Thyroid gland (tissue), 4 donors: ENCODE results near the gene CDH6. TPM values are rescaled to one million over a fixed set of nuclear protein-coding genes. Genes with fewer than 3 reads are reported as not detected.

Experiments used
- DNase-seq, 2 donors: peaks; one replicate each; pipeline ENCODE4 v3.0.0-alpha.2; 2019
- H3K27ac ChIP-seq, 3 donors: fragments of 200-600 bp; sonication (generic); 1 replicate in 2 of 3; 2 replicates in 1 of 3; pipeline ENCODE4 v1.5.1; 2016 to 2019; ENCODE audit warnings: mild to moderate bottlenecking in 1 of 3, moderate library complexity in 1 of 3
- H3K27me3 ChIP-seq: fragments of 200-600 bp; sonication (generic); one replicate; pipeline ENCODE4 v1.5.1; 2019
- H3K36me3 ChIP-seq, 2 donors: fragments of 200-600 bp; sonication (generic); one replicate each; pipeline ENCODE4 v1.5.1; 2016 to 2019
- H3K4me1 ChIP-seq, 2 donors: fragments of 200-600 bp; sonication (generic); one replicate each; pipeline ENCODE4 v1.5.1; 2017 to 2019
- H3K4me3 ChIP-seq, 3 donors: fragments of 200-600 bp; sonication (generic); replicated peaks in 1 of 3; 1 replicate in 2 of 3; 2 replicates in 1 of 3; pipeline ENCODE4 v1.5.1; 2016; ENCODE audit warnings: mild to moderate bottlenecking in 1 of 3
- H3K9me3 ChIP-seq: fragments of 200-600 bp; sonication (generic); one replicate; pipeline ENCODE4 v1.5.1; 2017
- CTCF ChIP-seq, 6 experiments: fragments of 200-600 bp in 3 of 6; fragments of 450-650 bp in 3 of 6; sonication (generic) in 3 of 6; IDR thresholded peaks; one replicate each; pipeline ENCODE4 v1.5.1; 2016 to 2019; ENCODE audit warnings: antibody characterized with exemption in 6 of 6, mild to moderate bottlenecking in 2 of 6, inconsistent platforms in 1 of 6, moderate library complexity in 1 of 6
- POLR2A ChIP-seq, 2 donors: fragments of 450-650 bp; IDR thresholded peaks; one replicate each; pipeline ENCODE4 v1.6.1; 2017; ENCODE audit warnings: antibody characterized with exemption in 2 of 2, mild to moderate bottlenecking in 2 of 2, moderate library complexity in 1 of 2
- WGBS, 2 donors: methylation state at CpG; one replicate each; pipeline ENCODE4 v1.1.5; 2017; 5-methylcytosine and 5-hydroxymethylcytosine counted together
- intact Hi-C: fragments of 100-400 bp; cut with DNase I; formaldehyde crosslinking; loops from one replicate; pipeline ENCODE4 v1.15.1; 2023
- total RNA-seq, 4 donors: library from RNA; depleted of rRNA; stranded (reverse); fragments of >200 nt; gene quantifications; one replicate each; pipeline ENCODE4 v1.2.3, GENCODE V29; 2016

Gene CDH6
- total RNA-seq, 4 donors from 2014 or later = 1.0 to 3.0 (median 2.2) TPM

GRCh38 chr5:31186672-31187267 is 6.7 kb upstream of the CDH6 start:
- no peaks in the 10 kb centered on the region for H3K36me3 ChIP-seq
- no peak overlapping the region for H3K4me3 ChIP-seq
- H3K27me3 ChIP-seq = no peaks in the 10 kb centered on the region
- WGBS, 2 donors = 18 to 22% methylated on average over 5 of the region's 5 CpGs
- no peak for DNase-seq
- no peak overlapping the region for H3K27ac ChIP-seq
- intact Hi-C loops = no loop called here
- TF ChIP-seq CTCF (IDR thresholded peaks at IDR 0.05) = peak; percentile 45 to 86 (median 68)
- no peak for TF ChIP-seq POLR2A (IDR thresholded peaks at IDR 0.05)
- H3K4me1 ChIP-seq = no peaks in the 10 kb centered on the region
- no peaks in the 10 kb centered on the region for H3K9me3 ChIP-seq

- TF ChIP-seq POLR2A (IDR thresholded peaks at IDR 0.05) = no peak
- no peak for TF ChIP-seq CTCF (IDR thresholded peaks at IDR 0.05)
- H3K4me1 ChIP-seq = no peaks in the 10 kb centered on the region
- DNase-seq = no peak
- intact Hi-C loops = no loop called here
- no peaks in the 10 kb centered on the region for H3K36me3 ChIP-seq
- H3K9me3 ChIP-seq = no peaks in the 10 kb centered on the region
- WGBS, 2 donors = 82 to 83% methylated on average over 7 of the region's 7 CpGs
- no peaks in the 10 kb centered on the region for H3K27me3 ChIP-seq
- H3K4me3 ChIP-seq = no peak overlapping the region
- no peak overlapping the region for H3K27ac ChIP-seq
These were observed 5.9 kb upstream of the CDH6 start for GRCh38 chr5:31187591-31187990.

GRCh38 chr5:31192442-31192841 is 1.0 kb upstream of the CDH6 start:
- Histone ChIP-seq H3K27me3 (no peaks in the 10 kb centered on the region), H3K4me1 (peaks cover 3 to 15% of the 10 kb centered on the region in 2 donors), H3K27ac (no peak overlapping the region), H3K4me3 (no peak overlapping the region), H3K9me3 (no peaks in the 10 kb centered on the region), H3K36me3 (no peaks in the 10 kb centered on the region)
- TF ChIP-seq POLR2A (IDR thresholded peaks at IDR 0.05) = no peak
- no peak for TF ChIP-seq CTCF (IDR thresholded peaks at IDR 0.05)
- no peak for DNase-seq
- WGBS, 2 donors = 85 to 90% methylated on average over 1 of the region's 1 CpG
- intact Hi-C loops = no loop called here

GRCh38 chr5:31193116-31193515 is 370 bp upstream of the CDH6 start:
- H3K9me3 ChIP-seq = no peaks in the 10 kb centered on the region
- intact Hi-C loops = no loop called here
- H3K4me1 ChIP-seq = peaks cover 3 to 15% of the 10 kb centered on the region in 2 donors
- TF ChIP-seq CTCF (IDR thresholded peaks at IDR 0.05) = no peak
- TF ChIP-seq POLR2A (IDR thresholded peaks at IDR 0.05) = no peak
- no peak overlapping the region for H3K27ac ChIP-seq
- no peak overlapping the region for H3K4me3 ChIP-seq
- no peaks in the 10 kb centered on the region for H3K36me3 ChIP-seq
- H3K27me3 ChIP-seq = no peaks in the 10 kb centered on the region
- DNase-seq = no peak
- WGBS, 2 donors = 56% methylated on average over 10 of the region's 10 CpGs

- intact Hi-C loops = no loop called here
- WGBS, 2 donors = 3 to 7% methylated on average over 15 of the region's 15 CpGs
- H3K9me3 ChIP-seq = no peaks in the 10 kb centered on the region
- peaks cover 3 to 15% of the 10 kb centered on the region in 2 donors for H3K4me1 ChIP-seq
- no peak for DNase-seq
- H3K4me3 ChIP-seq = peak overlapping the region in 1 of 3 donors; percentile 21
- H3K36me3 ChIP-seq = no peaks in the 10 kb centered on the region
- H3K27ac ChIP-seq = peak overlapping the region in 1 of 3 donors; percentile 19
- no peaks in the 10 kb centered on the region for H3K27me3 ChIP-seq
- TF ChIP-seq CTCF (IDR thresholded peaks at IDR 0.05) (no peak), POLR2A (IDR thresholded peaks at IDR 0.05) (no peak)
These were observed 955 bp downstream of the CDH6 start for GRCh38 chr5:31194468-31194813.
